GM21515 (cell line): Measurements from ENCODE around the gene TTPAL.

Experiments used
- ATAC-seq: cut with Tn5 transposase; IDR thresholded peaks from one replicate; pipeline ENCODE4 v1.9.1; 2021; ENCODE audit not compliant: unreplicated experiment

TTPAL gene, protein sequence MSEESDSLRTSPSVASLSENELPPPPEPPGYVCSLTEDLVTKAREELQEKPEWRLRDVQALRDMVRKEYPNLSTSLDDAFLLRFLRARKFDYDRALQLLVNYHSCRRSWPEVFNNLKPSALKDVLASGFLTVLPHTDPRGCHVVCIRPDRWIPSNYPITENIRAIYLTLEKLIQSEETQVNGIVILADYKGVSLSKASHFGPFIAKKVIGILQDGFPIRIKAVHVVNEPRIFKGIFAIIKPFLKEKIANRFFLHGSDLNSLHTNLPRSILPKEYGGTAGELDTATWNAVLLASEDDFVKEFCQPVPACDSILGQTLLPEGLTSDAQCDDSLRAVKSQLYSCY

DNA sequence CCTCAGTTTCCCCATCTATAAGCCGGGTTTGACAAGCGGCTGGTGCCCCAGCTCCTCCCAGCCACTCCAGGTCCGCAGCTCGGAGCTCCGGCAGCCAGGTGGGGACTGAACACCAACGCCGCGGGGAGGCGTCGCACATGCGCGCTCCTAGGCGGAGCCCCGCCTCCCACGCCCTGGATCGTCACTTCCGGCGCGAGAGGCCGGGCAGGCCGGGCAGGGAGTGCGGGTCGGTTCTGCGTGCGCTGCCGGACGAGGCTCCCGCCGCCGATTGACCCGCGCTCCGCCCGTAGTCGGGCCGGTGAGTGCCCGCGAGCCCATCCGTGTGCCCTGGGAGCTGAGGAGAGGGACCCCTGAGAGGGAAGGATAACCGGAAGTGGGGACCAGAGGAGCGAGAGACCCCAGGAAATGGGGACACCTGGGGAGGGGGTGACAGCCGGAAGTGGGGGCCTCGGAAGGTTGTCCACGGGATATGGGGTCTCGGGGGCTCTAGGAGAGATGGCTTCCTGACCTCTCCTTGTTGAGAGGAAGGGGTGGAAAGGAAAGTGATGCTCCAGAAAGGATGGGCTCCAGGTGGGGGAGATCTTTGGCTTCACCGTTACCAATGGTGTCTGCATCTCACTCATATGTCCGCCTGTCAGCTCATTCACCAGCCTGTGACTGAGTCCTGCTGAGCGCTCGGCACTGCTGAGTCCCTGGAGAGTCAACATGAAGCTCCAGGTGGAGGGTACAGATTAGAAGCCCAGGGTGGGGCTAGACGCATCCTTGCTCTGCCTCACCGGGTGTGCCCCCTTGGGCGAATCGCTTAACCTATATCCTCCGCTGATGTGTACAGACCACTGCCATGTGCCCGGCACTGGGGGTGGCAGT is at the start of gene TTPAL:
Gene TTPAL, plus strand, starts transcription at position 181 of the 867 bp plus-strand sequence. CDS start 4,126 bp downstream, outside the sequence.
- ATAC-seq: peak; percentile 90

DNA sequence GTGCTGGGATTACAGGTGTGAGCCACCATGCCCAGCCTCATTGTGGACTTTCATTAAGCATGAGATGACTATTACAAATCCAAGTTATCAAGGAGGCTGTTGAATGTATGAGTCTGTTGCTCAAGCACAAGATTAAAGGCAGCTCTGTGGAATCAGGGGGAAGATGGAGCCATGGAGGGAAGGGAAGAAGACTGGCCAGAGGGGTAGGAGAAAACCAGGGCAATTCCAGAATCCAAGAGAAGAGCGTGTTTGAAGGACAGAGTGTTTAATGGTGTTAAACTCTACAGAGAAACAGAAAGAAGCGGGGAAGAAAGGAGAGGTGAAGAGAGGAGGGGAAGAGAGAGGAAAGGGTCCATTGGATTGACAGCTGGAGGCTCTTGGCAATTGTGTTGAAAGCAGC is 49.8 kb upstream of the TTPAL start:
- ATAC-seq: no peak

DNA sequence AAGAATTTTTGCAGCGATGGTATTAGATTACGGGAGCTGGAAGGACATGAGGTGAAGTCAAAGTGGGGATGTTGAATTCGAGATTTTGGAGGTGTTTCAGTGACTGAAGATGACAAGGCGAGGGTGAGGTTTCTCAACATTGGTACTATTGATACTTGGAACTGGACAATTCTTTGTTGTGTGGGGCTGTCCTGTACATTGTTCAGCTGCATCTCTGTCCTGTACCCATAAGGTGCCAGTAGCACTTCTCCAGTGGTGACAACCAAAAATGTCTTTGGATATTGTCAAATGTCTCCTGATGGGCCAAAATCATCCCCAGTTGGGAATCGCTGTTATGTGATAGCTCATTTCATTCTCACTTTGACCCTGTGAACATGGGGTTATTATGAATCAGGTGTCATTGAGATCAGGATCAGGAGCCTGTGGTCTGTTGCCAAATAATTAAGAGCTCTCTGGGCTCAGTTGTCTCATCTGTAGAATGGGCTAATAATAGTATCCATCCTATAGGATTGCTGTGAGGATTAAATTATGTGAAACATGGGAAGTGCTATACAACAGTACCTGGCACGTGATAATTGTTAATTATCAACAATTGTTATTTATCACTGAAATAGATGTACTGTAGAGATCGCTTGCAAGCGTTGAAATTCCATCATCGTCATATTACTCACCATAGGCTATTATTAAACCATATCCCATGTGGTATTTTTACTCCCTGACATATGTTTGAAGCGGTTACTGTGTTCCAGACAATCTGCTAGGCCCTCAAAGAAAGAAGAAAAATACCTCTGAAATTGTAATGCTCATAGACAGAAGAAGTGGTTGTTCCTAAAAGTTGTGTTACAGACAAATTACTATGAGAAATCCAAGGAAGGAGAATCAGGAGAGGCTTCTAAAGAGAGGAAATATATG is 48.5 kb upstream of the TTPAL start:
- ATAC-seq: no peak

DNA sequence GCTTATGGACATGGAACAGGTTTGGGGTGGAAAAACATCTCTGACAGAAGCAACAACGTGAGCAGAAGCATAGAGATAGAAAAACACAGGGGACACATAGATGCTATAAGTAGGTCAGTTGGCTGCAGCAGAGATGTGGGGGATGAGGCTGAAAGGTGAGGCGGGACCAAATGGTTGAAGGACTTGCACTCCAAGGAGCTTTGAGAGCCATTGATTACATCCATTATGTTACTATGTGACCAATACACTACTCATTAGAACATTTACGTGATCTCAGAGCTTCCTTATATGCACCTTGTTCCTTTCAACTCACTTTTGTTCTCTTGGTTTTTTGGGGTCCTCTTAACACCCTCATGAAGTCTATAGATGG is 47.9 kb upstream of the TTPAL start:
- no peak for ATAC-seq

DNA sequence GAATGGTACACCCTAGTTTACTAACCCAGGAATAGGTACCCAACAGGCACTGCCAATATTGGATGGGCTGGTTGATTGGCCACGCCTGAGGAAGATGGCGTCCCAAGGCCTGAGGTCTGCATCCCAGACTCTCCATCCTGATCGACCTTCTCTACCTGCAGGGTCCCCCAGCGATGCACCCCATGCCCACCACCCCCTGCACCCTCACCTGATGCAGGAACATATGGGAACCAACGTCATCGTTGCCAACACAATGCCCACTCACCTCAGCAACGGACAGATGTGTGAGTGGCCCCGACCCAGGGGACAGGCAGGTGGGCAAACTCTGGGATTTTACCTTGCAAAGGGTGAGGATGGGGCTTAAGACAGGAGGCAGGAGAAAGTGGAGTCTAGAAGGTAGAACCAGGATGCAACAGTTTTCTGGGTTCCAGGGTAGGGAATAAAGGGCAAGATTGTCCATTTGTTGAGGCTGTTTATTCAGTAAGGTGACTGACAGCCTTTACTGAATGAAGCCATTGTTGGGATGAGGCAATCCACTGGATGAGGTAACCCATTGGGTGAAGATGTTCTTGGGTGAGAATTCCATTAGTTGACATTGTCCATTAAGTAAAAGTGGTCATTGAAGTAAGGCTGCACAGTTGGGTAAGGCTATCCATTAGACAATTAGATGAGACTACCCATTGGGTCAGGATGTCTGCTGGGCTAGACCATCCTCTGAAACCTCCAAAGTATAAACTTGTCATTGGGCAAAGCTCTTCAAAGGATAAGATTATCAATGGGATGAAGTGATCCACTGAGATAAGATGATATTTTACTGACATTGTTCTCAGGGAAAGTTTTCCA is 47.3 kb upstream of the TTPAL start:
- no peak for ATAC-seq

DNA sequence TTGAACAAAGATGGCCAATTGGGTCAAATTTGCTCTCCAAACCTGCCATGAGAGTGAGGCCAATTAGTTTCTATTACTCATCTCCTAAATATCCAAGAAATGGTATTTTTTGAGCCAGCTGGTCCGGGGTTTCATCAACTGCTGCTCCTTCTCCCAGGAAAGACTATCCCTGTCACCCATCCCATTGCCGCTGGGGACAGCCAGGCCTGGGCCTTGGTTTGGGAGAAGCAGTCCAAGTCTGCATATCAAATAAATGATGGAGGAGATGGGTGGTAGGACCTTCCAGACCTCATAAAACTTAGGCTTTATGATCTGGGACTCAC is 46.7 kb upstream of the TTPAL start:
- ATAC-seq: no peak

DNA sequence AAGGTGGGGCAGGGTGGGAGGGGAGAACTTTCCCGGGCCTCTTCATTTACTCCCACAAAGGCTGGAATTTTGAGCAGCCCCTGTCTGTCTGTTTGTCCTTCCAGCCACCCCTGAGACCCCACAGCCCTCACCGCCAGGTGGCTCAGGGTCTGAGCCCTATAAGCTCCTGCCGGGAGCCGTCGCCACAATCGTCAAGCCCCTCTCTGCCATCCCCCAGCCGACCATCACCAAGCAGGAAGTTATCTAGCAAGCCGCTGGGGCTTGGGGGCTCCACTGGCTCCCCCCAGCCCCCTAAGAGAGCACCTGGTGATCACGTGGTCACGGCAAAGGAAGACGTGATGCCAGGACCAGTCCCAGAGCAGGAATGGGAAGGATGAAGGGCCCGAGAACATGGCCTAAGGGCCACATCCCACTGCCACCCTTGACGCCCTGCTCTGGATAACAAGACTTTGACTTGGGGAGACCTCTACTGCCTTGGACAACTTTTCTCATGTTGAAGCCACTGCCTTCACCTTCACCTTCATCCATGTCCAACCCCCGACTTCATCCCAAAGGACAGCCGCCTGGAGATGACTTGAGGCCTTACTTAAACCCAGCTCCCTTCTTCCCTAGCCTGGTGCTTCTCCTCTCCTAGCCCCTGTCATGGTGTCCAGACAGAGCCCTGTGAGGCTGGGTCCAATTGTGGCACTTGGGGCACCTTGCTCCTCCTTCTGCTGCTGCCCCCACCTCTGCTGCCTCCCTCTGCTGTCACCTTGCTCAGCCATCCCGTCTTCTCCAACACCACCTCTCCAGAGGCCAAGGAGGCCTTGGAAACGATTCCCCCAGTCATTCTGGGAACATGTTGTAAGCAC is 46.0 kb upstream of the TTPAL start:
- no peak for ATAC-seq

DNA sequence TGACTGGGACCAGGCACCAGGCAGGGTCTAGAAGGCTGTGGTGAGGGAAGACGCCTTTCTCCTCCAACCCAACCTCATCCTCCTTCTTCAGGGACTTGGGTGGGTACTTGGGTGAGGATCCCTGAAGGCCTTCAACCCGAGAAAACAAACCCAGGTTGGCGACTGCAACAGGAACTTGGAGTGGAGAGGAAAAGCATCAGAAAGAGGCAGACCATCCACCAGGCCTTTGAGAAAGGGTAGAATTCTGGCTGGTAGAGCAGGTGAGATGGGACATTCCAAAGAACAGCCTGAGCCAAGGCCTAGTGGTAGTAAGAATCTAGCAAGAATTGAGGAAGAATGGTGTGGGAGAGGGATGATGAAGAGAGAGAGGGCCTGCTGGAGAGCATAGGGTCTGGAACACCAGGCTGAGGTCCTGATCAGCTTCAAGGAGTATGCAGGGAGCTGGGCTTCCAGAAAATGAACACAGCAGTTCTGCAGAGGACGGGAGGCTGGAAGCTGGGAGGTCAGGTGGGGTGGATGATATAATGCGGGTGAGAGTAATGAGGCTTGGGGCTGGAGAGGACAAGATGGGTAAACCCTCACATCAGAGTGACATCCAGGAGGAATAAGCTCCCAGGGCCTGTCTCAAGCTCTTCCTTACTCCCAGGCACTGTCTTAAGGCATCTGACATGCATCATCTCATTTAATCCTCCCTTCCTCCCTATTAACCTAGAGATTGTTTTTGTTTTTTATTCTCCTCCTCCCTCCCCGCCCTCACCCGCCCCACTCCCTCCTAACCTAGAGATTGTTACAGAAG is 45.2 kb upstream of the TTPAL start:
- ATAC-seq: no peak

DNA sequence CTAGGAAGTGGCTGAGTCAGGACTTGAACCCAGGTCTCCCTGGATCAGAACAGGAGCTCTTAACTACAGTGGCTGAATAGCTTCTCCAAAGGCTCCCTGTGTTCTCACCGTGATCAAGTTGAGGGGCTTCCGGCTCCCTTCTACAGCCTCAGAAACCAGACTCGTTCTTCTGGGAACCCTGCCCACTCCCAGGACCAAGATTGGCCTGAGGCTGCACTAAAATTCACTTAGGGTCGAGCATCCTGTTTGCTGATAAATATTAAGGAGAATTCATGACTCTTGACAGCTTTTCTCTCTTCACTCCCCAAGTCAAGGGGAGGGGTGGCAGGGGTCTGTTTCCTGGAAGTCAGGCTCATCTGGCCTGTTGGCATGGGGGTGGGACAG is 44.6 kb upstream of the TTPAL start:
- no peak for ATAC-seq

DNA sequence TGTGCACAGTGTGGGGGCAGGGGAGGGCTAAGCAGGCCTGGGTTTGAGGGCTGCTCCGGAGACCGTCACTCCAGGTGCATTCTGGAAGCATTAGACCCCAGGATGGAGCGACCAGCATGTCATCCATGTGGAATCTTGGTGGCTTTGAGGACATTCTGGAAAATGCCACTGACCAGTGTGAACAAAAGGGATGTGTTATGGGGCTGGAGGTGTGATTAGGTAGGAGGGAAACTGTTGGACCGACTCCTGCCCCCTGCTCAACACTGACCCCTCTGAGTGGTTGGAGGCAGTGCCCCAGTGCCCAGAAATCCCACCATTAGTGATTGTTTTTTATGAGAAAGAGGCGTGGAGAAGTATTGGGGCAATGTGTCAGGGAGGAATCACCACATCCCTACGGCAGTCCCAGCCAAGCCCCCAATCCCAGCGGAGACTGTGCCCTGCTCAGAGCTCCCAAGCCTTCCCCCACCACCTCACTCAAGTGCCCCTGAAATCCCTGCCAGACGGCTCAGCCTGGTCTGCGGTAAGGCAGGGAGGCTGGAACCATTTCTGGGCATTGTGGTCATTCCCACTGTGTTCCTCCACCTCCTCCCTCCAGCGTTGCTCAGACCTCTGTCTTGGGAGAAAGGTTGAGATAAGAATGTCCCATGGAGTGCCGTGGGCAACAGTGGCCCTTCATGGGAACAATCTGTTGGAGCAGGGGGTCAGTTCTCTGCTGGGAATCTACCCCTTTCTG is 44.0 kb upstream of the TTPAL start:
- ATAC-seq: no peak

DNA sequence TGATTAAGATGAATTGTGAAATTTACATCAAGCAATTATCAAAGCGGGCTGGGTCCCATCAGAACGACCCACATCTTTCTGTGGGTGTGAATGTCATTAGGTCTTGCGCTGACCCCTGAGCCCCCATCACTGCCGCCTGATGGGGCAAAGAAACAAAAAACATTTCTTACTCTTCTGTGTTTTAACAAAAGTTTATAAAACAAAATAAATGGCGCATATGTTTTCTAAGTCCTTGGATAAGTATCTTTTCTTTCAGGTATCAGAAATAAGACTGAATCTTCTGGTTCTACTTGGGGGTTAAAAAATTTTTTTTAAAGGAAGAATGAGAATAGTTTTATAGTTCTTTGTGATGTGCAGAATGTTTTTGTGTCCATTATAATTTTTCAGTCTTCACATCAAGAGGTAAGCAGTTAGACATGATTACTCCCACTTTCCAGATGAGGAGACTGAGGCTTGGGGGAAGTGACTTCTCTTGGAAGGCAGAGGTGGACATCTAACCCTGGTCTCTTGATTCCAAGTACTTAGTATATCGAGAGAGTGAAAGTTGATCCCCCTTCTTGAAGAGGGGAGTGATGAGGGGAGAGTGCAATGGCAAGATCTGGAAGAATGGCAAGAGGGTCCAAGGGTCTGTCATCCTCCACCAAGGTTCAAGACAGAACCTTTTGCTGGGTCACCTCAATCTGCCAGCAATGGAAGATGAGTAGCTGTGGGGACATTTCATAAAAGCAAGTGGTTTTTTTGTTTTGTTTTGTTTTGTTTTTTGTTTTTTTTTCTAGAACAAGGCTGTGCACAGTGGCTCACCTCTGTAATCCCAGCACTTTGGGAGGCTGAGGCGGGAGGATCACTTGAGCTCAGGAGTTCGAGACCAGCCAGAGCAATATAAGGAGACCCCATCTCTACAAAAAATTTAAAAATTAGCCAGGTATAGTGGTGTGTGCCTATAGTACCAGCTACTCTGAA is 42.8 kb upstream of the TTPAL start:
- ATAC-seq: no peak

DNA sequence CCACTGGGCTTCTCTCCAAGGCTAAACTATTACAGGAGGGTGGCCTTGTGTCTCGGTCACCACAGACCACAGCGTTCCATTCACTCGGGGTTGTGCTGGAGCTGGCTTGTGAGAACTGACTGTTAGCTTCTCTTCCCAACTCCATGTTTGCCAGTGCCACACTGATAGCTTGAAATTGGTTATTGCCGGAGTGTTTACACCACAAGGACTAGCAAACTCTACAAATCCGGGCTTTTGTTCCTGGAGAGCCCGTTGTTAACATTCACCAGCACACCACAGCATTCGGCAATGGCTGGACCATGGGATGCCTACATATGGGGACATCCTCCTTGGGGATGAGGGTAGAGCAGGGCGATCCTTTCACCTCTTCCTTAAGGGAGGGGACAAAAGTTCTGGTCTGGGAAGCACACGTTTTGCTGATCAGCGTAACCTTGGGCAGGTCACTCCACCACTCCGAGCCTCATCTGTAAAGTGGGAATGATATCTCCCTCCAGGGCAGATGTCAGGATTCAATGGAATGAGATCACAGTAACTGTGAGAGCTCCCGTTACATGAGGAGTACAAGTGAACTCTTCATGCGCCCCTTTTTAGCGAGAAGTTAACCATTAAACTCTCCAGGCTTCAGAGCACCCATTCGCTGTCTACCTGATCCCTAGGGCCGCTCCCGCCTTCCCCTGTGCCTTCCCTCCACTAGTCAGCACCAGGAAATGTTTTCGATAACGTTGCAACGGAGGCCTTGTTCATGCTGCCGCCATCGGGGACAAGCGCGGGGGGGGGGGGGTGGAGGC is 41.7 kb upstream of the TTPAL start:
- ATAC-seq: no peak

DNA sequence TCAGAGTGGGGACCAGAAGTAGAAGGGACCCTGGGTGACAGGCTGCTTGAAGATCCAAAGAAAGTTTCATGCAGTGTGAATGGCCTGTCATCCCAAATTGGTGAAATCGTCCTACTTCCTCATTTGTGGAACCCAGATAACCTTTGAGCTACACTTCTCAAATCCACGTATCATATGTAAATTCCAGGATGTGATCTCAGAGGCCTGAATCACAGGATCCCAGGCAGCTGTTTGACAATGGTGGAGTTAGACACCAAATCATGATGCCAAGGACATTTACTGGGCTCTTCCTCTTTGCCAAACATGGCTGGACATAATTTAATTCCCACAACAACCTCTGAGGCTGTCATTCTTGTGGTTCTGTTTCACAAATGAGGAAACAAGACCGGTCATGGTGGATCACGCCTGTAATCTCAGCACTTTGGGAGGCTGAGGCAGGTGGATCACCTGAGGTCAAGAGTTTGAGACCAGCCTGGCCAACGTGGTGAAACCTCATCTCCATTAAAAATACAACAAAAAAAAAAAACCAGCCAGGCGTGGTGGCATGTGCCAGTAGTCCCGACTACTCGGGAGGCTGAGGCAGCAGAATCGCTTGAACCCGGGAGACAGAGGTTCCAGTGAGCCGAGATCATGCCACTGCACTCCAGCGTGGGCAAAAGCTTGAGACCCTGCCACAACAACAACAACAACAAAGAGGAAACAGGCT is 39.9 kb upstream of the TTPAL start:
- no peak for ATAC-seq

DNA sequence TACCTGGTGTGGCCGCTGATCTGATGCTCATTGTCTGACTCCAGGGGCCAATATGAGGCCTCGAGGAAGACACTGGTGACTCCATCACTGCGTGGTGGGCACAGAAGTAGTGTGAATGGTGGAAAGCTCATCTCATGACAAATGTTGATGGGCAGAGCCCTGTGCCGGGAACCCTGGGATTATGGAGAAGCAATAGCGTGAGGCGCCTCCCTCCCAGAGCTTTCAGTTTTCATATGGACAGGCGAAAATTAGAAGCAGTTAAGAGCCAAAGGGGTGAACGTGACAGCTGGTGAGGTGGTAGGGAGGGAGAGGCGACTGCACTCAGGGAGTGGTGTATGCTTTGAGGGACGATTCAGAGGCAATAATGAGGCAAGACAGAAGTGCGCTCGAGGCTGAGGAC is 39.3 kb upstream of the TTPAL start:
- ATAC-seq: no peak

DNA sequence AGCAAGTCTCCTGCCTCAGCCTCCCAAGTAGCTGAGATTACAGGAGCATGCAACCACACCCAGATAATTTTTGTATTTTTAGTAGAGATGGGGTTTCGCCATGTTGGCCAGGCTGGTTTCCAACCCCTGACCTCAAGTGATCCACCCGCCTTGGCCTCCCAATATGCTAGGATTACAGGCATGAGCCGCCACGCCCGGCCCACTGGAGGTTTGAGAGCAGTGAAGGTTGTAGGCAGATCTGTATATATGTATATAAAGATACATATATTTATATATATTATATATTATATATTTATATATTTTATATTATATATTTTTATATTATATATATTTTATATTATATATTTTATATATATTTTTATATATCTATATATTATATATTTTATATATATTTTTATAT is 38.2 kb upstream of the TTPAL start:
- no peak for ATAC-seq

DNA sequence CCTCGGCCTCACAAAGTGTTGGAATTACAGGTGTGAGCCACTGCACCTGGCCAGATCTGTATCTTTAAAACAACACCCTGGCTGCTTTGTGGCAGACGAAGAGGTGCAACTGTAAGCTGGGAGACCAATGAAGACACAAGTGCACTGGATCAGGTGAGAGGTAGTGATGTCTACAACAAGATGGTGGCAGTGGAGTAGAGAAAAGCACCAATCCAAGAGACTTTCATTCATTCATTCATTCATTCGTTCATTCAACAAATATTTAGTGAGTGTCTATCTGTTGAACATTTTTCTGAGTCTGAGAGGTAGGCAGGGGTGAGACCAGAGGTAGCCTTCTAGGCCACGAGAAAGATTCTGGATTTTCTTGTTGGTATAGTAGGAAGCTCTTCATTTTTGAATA is 36.9 kb upstream of the TTPAL start:
- no peak for ATAC-seq
